GM18907 (cell line): ENCODE results near the gene TFAP2D.

ENCODE experiments used
- ATAC-seq: cut with Tn5 transposase; IDR thresholded peaks from one replicate; pipeline ENCODE4 v1.9.1; 2021; ENCODE audit warnings: mild to moderate bottlenecking, moderate library complexity; ENCODE audit not compliant: unreplicated experiment

The TFAP2D gene

DNA sequence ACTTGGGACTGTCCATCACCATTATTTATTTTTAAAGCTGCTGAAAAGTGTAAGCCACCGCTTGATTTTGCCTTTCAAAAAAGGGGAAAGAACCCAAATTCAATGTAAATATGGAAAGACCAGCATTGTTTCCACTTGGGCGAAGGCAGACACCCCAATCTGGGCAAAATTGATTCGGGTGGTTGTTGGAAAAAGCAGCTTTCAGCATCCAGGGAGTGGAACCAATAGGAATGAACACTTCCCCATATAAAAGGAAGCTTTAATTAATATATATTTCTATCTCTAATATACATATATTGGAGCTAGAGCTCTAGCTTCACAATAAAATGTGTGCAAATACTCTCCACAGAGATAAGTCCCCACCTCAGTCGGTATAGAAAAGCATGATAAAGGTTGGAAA lies at the start of gene TFAP2D:
TSS of gene TFAP2D (plus strand) at position 301 of the 400 bp plus-strand sequence. CDS start 530 bp downstream, outside the sequence.
- ATAC-seq: no peak

DNA sequence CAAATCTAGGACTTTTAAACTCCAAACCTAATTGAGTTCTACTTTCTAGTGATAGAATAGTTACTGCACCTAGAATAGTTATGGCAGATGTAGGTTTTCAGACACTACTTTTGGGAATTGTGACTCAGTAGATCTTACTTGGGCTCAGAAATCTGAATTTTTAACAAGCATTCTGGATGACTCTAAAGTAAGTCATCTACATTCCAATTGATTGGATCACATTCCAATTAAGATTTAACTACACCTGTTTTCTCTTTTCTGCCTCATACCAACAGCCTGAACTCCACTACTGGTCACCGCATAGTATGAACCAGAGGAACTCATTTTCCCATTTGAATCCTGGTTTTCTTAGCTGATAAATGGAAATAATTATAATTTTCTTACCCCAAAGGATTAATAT lies 49.5 kb upstream of the TFAP2D start:
- ATAC-seq: no peak

DNA sequence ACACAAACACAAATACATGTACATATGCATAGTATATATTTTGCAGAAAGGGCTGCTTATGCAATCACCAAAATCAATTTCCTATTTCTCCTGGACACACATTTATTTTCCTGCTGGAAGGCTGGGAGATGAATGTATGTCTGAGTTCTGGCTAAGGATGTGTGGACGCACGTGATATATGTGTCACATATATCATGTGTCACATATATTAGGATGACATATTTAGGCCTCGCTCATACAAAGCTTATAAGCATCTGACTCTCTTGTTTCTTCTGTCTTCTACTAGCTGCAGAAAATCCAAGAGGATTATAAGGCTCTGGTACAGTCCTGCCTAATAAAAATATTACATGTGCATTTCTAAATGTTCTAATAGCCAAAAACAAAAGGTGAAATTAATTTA lies 47.2 kb upstream of the TFAP2D start:
- no peak for ATAC-seq

DNA sequence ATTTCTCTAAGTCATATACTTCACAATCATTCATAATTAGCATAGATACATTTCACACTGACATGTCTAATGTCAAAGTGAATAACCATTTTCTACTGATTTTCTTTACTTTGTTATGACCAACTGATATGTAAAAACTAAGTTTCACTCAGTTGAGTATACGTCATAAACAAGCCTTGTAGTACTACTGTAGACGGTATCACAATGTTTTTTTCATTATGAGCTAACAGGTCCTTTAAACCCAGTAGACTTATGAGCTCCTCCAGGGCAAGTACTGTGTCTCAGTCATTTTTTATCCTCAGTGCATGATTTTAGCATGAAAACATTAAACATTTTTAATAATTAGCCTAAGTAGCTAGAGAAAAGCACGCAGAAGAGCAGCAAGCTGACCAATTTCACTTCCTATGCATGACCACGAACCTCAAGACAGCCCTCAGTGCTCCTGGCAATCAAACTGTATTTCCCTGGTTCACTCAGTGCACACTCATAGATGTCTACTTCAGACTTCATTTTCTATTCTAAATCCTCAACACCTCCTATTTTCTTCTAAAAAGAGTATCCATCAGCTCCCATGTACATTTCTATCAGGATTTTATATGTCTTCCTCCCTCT lies 32.0 kb upstream of the TFAP2D start:
- ATAC-seq: peak; percentile 99

DNA sequence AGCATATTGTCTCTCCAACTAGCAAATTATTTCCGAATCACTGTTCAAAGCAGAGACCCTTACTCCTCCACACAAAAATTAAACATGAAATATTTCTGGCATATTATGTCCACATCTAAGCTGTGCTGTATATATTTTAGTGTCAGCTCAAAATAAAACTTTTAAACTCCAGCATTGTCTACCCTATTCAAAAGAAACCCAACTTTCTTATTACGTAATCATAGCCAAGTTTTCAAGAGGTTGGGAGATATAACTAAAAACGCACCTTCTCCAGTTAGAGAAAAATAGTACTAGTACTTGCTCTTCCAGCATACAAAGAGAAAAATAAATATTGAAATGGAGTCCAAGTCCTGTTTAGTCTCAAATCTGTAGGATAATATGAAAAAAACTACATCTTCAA lies 24.1 kb upstream of the TFAP2D start:
- no peak for ATAC-seq

DNA sequence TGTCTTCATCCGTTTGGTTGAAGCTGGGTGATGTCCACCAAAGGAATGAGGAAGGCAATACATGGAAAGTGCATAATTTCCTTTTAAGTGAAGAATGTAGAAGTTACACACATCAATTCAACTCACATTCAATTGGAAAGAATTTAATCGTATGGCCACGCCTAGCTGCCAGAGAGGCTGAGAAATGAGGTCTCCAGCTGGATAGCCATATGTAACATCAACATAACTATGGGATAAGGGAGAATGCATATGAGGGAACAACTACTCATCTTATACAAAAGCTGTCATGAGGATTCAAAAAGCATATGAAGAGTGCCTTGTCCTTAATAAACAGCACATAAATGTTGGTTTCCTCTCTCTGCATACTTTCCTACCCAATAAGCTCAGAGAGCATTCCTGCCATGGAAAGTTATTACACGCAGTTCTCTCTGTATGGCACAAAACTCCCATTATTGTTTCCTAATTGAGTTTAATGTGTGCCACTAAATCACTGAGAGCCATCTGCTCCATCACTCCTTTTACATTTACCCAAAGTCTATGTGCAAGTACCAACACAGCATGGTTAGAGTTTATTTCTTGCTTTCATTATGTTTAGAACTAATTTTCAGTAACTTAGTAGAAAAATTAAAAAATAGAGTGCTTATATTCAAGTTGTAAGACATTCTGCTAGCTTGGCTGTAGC lies 21.4 kb upstream of the TFAP2D start:
- no peak for ATAC-seq

DNA sequence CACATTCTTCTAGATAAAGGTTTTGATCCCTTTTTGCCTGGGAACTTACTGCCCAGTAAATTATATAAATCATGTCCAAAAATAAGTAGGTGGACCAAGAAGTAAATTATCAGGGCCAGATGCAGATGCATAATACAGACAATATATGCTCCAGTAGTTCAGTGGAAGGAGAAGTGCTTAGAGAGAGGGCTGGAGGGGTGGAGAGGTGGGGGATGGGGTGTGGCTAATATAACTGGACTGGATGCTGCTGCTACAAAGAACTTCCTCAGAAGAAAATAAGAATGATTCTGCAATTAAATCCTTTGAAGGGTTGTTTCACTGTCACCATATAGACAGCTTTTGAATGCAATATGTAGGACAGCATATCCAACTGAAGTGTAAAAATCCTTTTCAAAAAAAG lies 14.8 kb upstream of the TFAP2D start:
- no peak for ATAC-seq

DNA sequence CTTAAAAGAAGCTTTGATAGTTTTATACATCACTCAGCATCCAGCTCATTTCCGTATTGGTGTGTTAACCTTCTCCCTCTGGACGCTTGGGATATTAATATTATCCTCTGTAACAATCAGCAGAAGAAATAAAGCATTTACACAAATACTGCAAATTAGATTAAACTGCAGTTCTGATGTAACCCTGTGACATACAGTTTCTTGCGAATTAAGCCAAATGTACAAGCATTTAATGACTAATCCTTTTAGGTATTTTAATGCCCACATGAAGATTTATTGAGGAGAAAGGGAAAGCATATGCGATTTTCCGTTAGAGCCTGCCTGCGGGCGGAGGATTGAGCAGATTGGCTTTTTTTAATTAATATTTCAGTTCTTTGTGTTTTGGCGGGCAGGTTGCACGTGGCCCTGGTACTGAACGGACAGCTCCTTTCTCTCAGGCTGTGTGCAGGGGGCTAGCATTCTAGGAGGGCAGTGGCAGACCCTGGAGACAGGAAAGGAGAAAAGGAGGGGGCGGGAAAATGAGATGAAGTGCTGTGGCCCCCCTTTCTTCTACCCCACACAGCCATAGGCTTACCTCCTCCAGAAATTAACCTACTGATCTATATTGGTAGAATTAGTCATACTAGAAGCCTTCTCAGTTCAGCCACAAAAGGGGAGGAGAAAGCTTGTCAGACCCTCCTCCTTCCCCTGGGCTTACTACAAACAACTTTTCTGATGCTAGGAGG lies 14.1 kb upstream of the TFAP2D start:
- peak; percentile 46 for ATAC-seq

DNA sequence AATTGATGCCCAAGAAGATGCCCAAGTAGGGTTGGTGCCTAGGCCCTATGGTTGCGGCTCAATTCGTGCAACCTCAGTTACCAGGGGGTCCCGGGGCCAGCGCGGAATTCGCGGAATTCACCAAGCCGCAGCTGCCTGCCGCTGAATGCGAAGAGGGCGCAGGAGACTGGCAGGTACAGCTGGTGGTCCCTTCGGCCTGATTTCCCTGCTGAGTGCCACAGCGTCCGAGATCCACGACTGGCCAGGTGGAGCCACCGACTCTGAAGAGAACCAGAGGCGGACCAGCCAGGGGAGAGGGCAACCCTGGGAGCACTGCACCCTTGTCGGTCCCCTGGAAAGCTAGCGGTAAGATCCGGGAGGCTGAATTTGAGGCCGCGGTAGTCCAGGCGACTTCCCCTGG lies 6.8 kb upstream of the TFAP2D start:
- ATAC-seq: no peak

DNA sequence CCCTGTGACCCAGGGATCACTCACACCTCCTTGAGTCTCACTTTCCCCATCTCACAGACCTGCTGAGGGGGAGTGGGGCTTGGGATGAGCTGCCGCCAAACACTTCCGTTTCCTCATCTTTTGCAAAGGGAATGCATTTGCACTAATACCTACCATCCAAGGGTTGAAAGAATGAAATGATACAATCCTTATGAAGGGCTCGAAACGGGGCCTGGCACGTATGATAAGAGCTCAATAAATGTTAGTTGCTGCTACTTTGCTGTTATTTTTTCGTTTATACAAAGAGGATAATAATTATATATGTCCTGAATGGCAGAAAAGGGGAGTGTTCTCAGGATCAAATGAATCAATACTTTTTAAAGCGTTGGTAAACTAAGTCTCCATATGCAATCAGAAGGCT lies 6.1 kb upstream of the TFAP2D start:
- ATAC-seq: no peak

DNA sequence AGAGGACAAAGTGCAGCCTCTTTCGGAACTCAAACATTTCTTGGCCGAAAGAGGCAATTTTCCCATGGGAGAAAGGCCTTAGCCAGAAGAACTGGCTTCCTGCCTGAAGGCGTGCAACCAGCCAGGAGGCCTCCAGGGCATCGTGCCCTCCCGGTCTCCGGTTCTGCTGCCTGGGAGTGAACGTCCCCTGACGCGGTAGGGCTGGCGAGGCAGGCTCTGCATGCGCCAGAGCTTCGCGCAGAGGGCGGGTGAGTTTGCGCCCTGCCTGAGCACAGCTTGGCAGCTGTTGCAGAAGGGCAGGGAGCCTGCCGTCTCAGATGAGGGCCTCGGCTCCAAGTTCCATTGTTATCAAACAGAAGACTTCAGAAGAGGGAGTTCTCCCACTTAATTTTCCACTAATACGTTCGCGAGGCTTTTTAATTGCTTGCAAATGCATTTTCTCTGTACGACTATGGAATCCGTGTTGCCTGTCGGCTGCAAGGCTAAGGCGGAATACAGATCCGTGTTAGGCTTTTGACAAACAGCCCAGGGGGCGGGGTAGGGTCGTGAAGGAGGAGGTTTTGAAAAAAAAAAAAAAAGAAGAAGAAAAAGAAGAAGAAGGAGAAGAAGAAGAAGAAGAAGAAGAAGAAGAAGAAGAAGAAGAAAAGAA lies 5.5 kb upstream of the TFAP2D start:
- ATAC-seq: no peak

DNA sequence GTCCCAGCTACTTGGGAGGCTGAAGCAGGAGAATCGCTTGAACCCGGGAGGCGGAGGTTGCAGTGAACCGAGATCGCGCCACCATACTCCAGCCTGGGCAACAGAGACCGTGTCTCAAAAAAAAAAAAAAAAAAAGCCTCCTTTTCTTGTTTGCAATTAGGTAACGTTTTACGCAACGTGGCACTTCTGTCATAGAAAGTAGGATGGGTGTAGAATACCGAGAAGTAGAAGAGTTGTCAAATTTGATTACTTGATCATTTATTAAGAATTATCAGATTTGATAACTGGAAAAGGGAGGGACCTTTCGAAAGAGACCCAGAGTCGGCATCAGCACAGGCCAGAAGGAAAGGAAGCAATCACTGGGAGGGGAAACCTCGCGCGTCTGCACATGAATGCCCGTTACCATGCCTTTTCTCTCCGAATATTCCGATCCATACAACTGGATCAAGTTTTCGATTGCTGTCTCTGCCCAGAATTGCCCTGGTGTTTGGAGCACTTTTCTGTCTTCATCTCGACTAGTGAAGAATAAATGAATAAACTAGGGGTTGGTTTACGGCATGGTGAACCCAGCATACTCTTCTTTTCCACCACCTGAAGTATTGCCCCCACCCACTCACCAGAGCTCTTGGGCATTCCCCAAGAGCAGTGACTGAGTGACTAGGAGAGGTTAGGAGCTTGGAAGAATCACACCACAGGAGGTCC lies 4.5 kb upstream of the TFAP2D start:
- ATAC-seq: no peak

DNA sequence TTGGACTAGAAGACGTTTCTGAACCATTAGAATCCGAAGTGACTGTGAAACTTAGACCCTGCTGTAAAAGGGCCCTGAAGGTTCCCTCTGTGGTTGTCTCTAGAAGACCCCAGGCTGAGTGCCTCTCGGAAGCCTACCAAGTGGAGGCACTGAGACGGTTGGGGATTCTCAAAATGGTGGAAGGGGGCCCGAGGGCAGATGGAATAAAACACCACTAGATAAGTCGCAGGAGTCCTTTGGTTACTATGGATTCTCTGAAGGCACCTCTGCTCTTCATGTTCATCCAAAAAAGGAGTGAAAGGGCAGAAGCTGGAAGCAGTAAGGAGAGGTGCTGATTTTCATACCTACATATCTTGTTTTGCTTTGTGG lies 4.0 kb upstream of the TFAP2D start:
- ATAC-seq: no peak

DNA sequence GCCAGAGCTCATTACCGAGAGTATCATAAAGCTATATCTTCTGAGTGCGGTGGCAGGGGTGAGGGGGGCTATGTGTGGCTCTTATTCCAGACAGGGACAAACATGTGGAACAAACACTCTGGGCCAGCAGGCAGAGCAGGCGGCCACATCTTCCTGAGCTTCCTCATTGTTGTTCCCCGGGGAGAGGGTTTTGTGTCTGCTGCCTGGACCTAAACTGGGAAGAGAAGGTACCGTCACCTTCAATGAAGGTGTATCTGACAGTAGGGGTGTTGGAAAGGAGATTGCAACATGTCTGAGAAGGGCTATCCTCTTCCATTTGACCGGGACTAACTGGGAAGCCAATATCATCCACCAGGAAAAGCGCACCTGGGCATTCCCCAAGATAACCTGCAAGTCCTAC lies 1.6 kb upstream of the TFAP2D start:
- no peak for ATAC-seq

DNA sequence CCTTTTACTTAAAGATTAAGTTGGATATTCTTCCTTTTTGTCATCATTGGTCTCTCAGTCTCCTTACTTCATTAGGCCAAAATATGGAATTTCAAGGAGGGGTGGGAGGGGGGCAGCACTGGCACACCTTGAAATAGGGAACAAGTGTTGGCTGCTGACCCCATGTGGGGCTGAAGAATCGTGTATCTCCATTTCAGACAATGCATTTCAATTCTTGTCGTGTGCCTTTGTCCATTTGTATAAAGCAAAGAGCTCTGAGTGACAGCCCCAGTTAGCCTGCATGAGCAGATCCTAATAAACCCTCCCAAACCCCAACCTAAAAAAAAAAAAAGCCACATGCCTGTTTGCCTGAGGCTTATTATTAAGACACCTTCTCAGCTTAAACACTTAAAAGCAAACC lies 1.0 kb upstream of the TFAP2D start:
- ATAC-seq: no peak

DNA sequence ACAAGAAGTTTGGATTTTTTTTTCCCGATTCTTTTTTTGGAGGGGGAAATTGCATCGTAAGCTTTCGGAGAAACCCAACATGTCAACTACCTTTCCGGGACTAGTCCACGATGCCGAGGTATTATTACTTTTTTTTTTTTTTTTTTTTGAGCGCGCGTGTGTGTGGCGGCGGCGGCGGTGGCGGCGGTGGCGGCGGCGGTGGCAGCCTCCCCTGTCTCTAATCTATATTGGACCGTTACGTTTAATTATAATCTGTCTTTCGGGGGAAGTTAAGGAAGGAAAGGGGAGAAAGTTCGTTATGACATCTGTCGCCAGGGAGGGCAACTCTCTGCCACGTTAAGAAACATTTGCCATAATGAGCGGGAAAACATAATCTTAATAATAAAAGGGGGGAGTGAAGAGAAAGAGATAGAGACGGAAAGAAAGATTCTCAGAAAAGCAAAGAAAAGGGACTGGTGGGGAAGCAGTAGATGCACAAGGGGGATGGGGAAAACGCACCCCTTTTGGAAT lies 706 bp downstream of the TFAP2D start:
- no peak for ATAC-seq

DNA sequence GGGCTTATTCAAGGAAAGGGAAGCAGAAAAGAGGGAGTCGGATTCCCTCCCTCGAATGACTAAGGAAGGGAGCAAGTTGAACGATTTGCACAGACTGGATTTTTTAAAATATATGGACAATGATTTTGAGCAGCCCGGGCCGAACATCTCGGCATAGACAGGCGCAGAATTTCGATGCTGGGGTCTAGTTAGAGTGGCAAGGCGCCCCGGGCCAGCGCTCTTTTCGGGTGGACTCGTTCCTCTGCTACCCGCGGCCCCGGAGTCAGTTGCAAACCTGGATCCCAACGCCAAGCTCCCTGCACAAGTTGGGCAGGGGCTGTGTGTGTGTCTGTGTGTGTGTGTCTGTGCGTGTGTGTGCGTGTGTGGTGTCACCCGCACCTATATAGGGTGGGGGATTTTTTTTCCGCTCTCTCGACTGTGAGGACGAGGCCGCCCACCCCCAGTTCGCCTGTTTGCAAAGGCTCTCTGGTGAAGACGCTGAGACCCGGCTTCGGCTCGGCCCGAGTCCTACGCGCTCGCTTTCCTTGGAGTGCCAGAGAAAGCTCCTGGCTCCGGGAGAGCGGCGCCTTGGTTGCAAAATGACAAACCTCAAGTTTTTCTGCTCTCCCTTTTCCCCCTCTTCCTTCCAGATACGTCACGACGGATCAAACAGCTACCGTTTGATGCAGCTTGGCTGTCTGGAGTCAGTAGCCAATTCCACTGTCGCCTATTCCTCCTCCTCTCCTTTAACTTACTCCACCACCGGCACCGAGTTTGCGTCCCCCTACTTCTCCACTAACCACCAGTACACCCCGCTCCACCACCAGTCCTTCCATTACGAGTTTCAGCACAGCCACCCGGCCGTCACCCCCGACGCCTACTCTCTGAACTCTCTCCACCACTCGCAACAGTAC lies 1.4 kb downstream of the TFAP2D start:
- no peak for ATAC-seq

DNA sequence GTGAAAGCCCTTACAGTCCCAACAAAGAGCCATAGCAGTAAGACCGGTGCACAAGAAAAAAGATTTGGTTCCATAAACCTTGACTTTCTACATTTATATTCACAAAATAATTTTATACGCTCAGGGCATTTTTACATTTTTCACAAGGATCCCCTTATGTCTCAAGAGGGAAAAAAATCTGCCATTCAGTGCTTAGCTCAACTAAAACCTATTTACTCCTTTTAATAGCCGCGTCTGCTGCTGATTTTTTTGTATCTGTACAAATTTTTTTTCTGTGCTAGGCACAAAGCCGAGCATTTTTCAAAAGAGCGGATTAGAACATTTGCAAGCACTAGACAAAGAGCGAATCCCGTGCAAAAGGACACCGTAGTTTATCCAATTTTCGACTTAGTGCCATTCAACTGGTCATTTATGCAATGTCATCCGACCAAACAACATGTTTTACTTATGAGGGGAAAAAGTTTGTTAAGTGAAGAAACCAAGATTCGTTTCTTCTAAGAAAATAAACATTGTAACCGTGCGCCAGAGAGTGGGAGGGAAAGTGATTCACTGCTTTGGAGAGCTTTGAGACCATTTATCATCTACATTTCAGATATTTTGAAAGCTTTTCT lies 3.7 kb downstream of the TFAP2D start:
- no peak for ATAC-seq

DNA sequence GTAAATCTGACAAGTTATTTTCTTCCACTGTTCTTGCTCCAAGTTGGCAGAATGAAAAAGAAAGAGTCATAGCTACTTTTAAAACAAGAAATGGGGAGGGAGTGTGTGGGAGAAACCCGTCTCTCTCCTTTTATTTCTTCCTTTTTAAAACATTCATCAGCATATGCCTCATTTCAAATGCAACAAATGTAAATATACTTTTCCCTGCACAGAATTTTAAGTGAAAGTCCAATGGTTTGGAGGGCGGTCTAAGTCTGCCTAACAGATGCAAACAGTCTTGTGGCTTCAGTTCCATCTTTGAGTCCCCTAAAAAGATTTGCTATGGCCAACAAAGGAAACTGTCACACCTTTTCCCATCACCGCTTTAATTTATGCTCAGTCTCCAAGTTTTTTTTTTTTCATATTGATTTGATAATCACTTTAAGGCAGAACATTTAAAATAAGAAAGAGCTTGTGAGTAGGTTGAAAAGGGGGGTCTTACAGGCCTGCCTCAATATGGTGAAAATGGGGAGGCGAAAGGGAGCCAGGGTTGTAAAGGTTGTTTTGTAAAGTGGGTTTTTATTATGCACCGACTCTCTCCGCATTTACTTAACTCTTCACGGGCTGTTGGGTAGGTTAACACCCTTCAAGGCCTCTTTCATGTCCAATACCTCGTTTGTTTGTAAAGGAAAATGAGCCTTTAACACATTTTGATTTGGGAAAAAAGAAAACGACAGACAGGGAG lies 4.6 kb downstream of the TFAP2D start:
- no peak for ATAC-seq
